Activated naive CD8-positive, alpha-beta T cell treated with anti-CD3 and anti-CD28 coated beads, Interleukin-2, amount 10 ng/mL, durations not matched to agents 7 days and 5 days (primary cell): ENCODE data around the gene NPR2. TPM values are rescaled to one million over a fixed set of nuclear protein-coding genes. Genes with fewer than 3 reads are reported as not detected.

Source experiments
- ATAC-seq: fragments of 150-1000 bp; cut with Tn5 transposase; one replicate; pipeline ENCODE4 v1.10.0; 2021; ENCODE audit warnings: low read depth, moderate library complexity
- POLR2A ChIA-PET: fragments of 350-600 bp; sonication (Branson Sonifier 250); formaldehyde crosslinking; loops from one replicate; lab custom pipeline; 2021; ENCODE audit warnings: antibody characterized with exemption; lab: Charles Lee
- DNase-seq: peaks from one replicate; pipeline ENCODE4 v3.0.0; 2021
- H3K27ac Mint-ChIP-seq: one replicate; pipeline ENCODE4 v1.8.0; 2022; ENCODE audit warnings: mild to moderate bottlenecking, mixed read lengths
- H3K27me3 Mint-ChIP-seq: one replicate; pipeline ENCODE4 v1.8.0; 2022; ENCODE audit warnings: mild to moderate bottlenecking, moderate library complexity, mixed read lengths
- H3K36me3 Mint-ChIP-seq: one replicate; pipeline ENCODE4 v1.8.0; 2021; ENCODE audit warnings: mild to moderate bottlenecking, mixed read lengths
- H3K4me1 Mint-ChIP-seq: one replicate; pipeline ENCODE4 v1.8.0; 2021; ENCODE audit warnings: mixed read lengths
- H3K4me3 Mint-ChIP-seq: one replicate; pipeline ENCODE4 v1.8.0; 2022; ENCODE audit warnings: mild to moderate bottlenecking, moderate library complexity, mixed read lengths
- H3K9me3 Mint-ChIP-seq: one replicate; pipeline ENCODE4 v1.8.0; 2021; ENCODE audit warnings: mixed read lengths
- total RNA-seq, 2 experiments: library from RNA; stranded (reverse); gene quantifications; one replicate each; pipeline ENCODE4 v1.2.3, GENCODE V29; 2021

The NPR2 gene
- total RNA-seq, result 10 to 100 TPM; 13.5 to 13.7 TPM

- DNase-seq (no peak), ATAC-seq (no peak)
- H3K4me1 Mint-ChIP-seq, result peaks cover 7% of the 10 kb centered on the region
- H3K4me3 Mint-ChIP-seq, result no peak within 1 kb of the TSS
- no peak within 1 kb of the TSS for H3K27ac Mint-ChIP-seq
- no peaks in the 10 kb centered on the region for H3K27me3 Mint-ChIP-seq
- H3K36me3 Mint-ChIP-seq, result peaks cover 3% of the 10 kb centered on the region
- POLR2A ChIA-PET, result no interaction called here
- H3K9me3 Mint-ChIP-seq, result no peaks in the 10 kb centered on the region
Measured at GRCh38 chr9:35791297-35791921, at the start of gene NPR2. Gene NPR2 (plus strand): TSS chr9:35791591. CDS start chr9:35792409, 818 bp downstream.

DNA sequence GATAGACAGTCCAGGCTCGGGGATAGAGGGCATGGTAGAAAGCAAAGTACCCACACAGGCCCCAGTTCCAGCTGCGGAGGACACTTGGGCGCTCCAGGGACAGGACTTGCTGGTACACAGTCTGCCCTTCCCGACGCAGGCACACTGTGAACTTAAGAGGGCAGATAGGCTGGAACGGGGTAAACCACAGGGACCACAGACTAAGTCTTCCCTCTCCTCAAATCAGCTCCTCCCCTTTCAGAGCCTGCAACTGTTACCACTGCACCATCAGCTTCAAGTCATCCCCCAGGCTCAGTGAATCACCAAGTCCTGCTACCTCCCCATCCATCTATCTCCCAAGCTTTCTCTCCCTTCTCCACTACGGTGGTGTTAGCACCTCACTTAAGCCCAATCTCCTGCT lies 49.7 kb upstream of the NPR2 start:
- no peaks in the 10 kb centered on the region for H3K9me3 Mint-ChIP-seq
- DNase-seq (no peak), ATAC-seq (peak; percentile 64)
- H3K27me3 Mint-ChIP-seq, result no peaks in the 10 kb centered on the region
- H3K4me1 Mint-ChIP-seq, result peaks cover 25% of the 10 kb centered on the region
- H3K27ac Mint-ChIP-seq, result no peak overlapping the region
- H3K36me3 Mint-ChIP-seq, result peaks cover 22% of the 10 kb centered on the region
- POLR2A ChIA-PET, result interaction anchor here (0.6 to 2.3 kb wide), 4 partner anchors 10 to 125 kb away, joined by 3 to 13 read pairs (median 3); partner anchors contain the start of genes CREB3 and TLN1
- no peak overlapping the region for H3K4me3 Mint-ChIP-seq

- POLR2A ChIA-PET, result no interaction called here
Measured at GRCh38 chr9:35743452-35743851, 47.9 kb upstream of the NPR2 start.

GRCh38 chr9:35743880-35744518 lies 47.4 kb upstream of the NPR2 start:
- POLR2A ChIA-PET, result no interaction called here
- DNase-seq, result no peak
- Mint-ChIP-seq H3K36me3 (peaks cover 17% of the 10 kb centered on the region), H3K4me1 (peaks cover 37% of the 10 kb centered on the region), H3K27me3 (no peaks in the 10 kb centered on the region), H3K27ac (no peak overlapping the region), H3K9me3 (no peaks in the 10 kb centered on the region), H3K4me3 (no peak overlapping the region)
- ATAC-seq, result no peak

More at GRCh38 chr9:35743452-35743851, 47.9 kb upstream of the NPR2 start:
- DNase-seq (no peak), ATAC-seq (no peak)
- H3K4me1 Mint-ChIP-seq, result peaks cover 37% of the 10 kb centered on the region
- no peak overlapping the region for H3K4me3 Mint-ChIP-seq
- H3K27me3 Mint-ChIP-seq, result no peaks in the 10 kb centered on the region
- H3K9me3 Mint-ChIP-seq, result no peaks in the 10 kb centered on the region
- no peak overlapping the region for H3K27ac Mint-ChIP-seq
- peaks cover 23% of the 10 kb centered on the region for H3K36me3 Mint-ChIP-seq

GRCh38 chr9:35745569-35745968 lies 45.8 kb upstream of the NPR2 start:
- DNase-seq (no peak), ATAC-seq (no peak)
- POLR2A ChIA-PET, result interaction anchor here (1.8 kb wide), 1 partner anchor 13 kb away, joined by 4 read pairs; the partner anchor contains the start of genes CREB3 and TLN1
- peaks cover 17% of the 10 kb centered on the region for H3K36me3 Mint-ChIP-seq
- H3K27me3 Mint-ChIP-seq, result no peaks in the 10 kb centered on the region
- H3K27ac Mint-ChIP-seq, result no peak overlapping the region
- peak overlapping the region; percentile 58 for H3K4me3 Mint-ChIP-seq
- H3K9me3 Mint-ChIP-seq, result no peaks in the 10 kb centered on the region
- H3K4me1 Mint-ChIP-seq, result peaks cover 44% of the 10 kb centered on the region

- ATAC-seq (no peak), DNase-seq (no peak)
- Mint-ChIP-seq H3K4me1 (peaks cover 45% of the 10 kb centered on the region), H3K36me3 (peaks cover 19% of the 10 kb centered on the region), H3K4me3 (peak overlapping the region; percentile 88), H3K27me3 (no peaks in the 10 kb centered on the region), H3K9me3 (no peaks in the 10 kb centered on the region), H3K27ac (no peak overlapping the region)
- POLR2A ChIA-PET, result interaction anchor here (1.8 kb wide), 1 partner anchor 14 kb away, joined by 4 read pairs; the partner anchor contains the start of genes CREB3 and TLN1
Measured at GRCh38 chr9:35746583-35746982, 44.8 kb upstream of the NPR2 start.

- DNase-seq (no peak), ATAC-seq (no peak)
- POLR2A ChIA-PET, result interaction anchor here (0.5 to 3.3 kb wide), 17 partner anchors 8 to 144 kb away, joined by 3 to 53 read pairs (median 7); partner anchors contain the start of genes CCDC107, CREB3, RMRP and SPAG8
- Mint-ChIP-seq H3K9me3 (no peaks in the 10 kb centered on the region), H3K4me3 (peak overlapping the region; percentile 88), H3K27me3 (no peaks in the 10 kb centered on the region), H3K4me1 (peaks cover 33% of the 10 kb centered on the region), H3K27ac (peak overlapping the region; percentile 73), H3K36me3 (peaks cover 23% of the 10 kb centered on the region)
Measured at GRCh38 chr9:35748242-35748857, 43.0 kb upstream of the NPR2 start.

- Mint-ChIP-seq H3K27me3 (no peaks in the 10 kb centered on the region), H3K9me3 (no peaks in the 10 kb centered on the region), H3K36me3 (peaks cover 23% of the 10 kb centered on the region), H3K4me3 (peak within 1 kb of the TSS; percentile 94), H3K4me1 (peaks cover 32% of the 10 kb centered on the region), H3K27ac (peak within 1 kb of the TSS; percentile 91)
- ATAC-seq (peak; percentile 81), DNase-seq (peak; percentile 86)
- POLR2A ChIA-PET, result interaction anchor here (0.5 to 3.3 kb wide), 19 partner anchors 8 to 144 kb away, joined by 3 to 53 read pairs (median 6); partner anchors contain the start of genes ARHGEF39, CCDC107, CREB3 and RMRP
Measured at GRCh38 chr9:35748858-35749514, 42.4 kb upstream of the NPR2 start, which contains the start of the genes GBA2 and RGP1. Gene GBA2 (minus strand): TSS chr9:35749228. CDS start chr9:35748704, 524 bp downstream. Gene RGP1 (plus strand): TSS chr9:35749287. CDS start chr9:35749756, 469 bp downstream.

GRCh38 chr9:35749515-35750255 lies 41.7 kb upstream of the NPR2 start:
- H3K36me3 Mint-ChIP-seq, result peaks cover 23% of the 10 kb centered on the region
- H3K27me3 Mint-ChIP-seq, result no peaks in the 10 kb centered on the region
- peak overlapping the region; percentile 94 for H3K4me3 Mint-ChIP-seq
- peak; percentile 64 for ATAC-seq
- POLR2A ChIA-PET, result interaction anchor here (0.5 to 3.3 kb wide), 18 partner anchors 9 to 737 kb away, joined by 3 to 53 read pairs (median 5); partner anchors contain the start of genes ARHGEF39, CCDC107, CREB3 and HINT2
- no peaks in the 10 kb centered on the region for H3K9me3 Mint-ChIP-seq
- DNase-seq, result no peak
- peak overlapping the region; percentile 91 for H3K27ac Mint-ChIP-seq
- peaks cover 32% of the 10 kb centered on the region for H3K4me1 Mint-ChIP-seq

DNA sequence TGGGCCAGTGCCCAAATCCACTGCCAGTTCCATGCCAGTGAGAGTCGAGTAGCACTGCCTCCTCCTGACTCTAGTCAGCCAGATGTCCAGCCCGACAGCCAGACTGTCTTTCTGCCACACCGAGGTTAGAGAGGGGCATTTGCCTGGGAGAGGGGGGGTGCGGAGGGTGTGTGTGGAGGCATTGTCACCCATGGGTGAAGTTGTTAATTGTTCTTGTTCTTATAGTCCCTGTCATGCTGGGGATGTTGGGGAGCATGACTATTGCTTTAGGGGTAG lies 41.2 kb upstream of the NPR2 start:
- H3K4me3 Mint-ChIP-seq, result peak overlapping the region; percentile 94
- H3K4me1 Mint-ChIP-seq, result peaks cover 30% of the 10 kb centered on the region
- H3K36me3 Mint-ChIP-seq, result peaks cover 21% of the 10 kb centered on the region
- peak overlapping the region; percentile 91 for H3K27ac Mint-ChIP-seq
- no peak for DNase-seq
- ATAC-seq, result no peak
- H3K9me3 Mint-ChIP-seq, result no peaks in the 10 kb centered on the region
- H3K27me3 Mint-ChIP-seq, result no peaks in the 10 kb centered on the region
- POLR2A ChIA-PET, result interaction anchor here (0.8 to 3.3 kb wide), 12 partner anchors 15 to 145 kb away, joined by 3 to 53 read pairs (median 6); partner anchors contain the start of genes ARHGEF39, CCDC107, CREB3 and HINT2

DNA sequence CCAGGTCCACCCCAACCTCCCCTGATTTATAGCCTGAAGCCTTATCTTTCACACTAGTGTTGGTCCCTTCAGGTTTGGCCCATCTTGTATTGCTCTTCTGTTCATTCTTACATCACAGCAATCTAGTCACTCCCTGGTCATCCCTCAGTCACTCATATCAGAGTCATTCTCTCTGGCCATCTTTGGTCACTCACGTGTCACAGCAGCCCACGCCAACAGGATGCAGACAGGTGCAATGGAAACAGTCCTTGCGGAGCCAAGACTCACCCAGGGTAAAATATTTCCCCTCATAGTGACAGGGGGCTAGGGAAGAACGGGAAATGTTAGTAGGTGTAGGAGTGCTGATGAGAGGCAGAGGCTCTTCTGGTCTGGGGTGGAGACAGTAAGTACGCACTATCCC lies 37.9 kb upstream of the NPR2 start:
- peaks cover 25% of the 10 kb centered on the region for H3K4me1 Mint-ChIP-seq
- H3K36me3 Mint-ChIP-seq, result peaks cover 17% of the 10 kb centered on the region
- no peaks in the 10 kb centered on the region for H3K9me3 Mint-ChIP-seq
- POLR2A ChIA-PET, result no interaction called here
- DNase-seq (no peak), ATAC-seq (no peak)
- H3K27ac Mint-ChIP-seq, result no peak overlapping the region
- no peak overlapping the region for H3K4me3 Mint-ChIP-seq
- no peaks in the 10 kb centered on the region for H3K27me3 Mint-ChIP-seq

- no peaks in the 10 kb centered on the region for H3K9me3 Mint-ChIP-seq
- no peaks in the 10 kb centered on the region for H3K27me3 Mint-ChIP-seq
- H3K4me1 Mint-ChIP-seq, result peaks cover 31% of the 10 kb centered on the region
- H3K27ac Mint-ChIP-seq, result no peak within 1 kb of the TSS
- POLR2A ChIA-PET, result no interaction called here
- ATAC-seq, result no peak
- H3K4me3 Mint-ChIP-seq, result no peak within 1 kb of the TSS
- no peak for DNase-seq
- H3K36me3 Mint-ChIP-seq, result peaks cover 17% of the 10 kb centered on the region
Measured at GRCh38 chr9:35754264-35754663, 37.1 kb upstream of the NPR2 start, which contains the start of gene MSMP. Gene MSMP (minus strand): TSS chr9:35754276. CDS start chr9:35754129, 147 bp downstream.
